Loucy (cell line): ENCODE results near the gene PCTP.

Experiments used
- CTCF ChIP-seq: fragments of 200-600 bp; sonication (generic); conservative IDR thresholded peaks from 2 replicates; pipeline ENCODE4 v1.5.1; 2014; ENCODE audit warnings: mild to moderate bottlenecking, antibody characterized with exemption, low read length
- EZH2phosphoT487 ChIP-seq: fragments of 200-600 bp; IDR thresholded peaks from 2 replicates; pipeline ENCODE4 v1.6.1; 2018; ENCODE audit warnings: antibody characterized with exemption, mild to moderate bottlenecking, moderate library complexity, borderline replicate concordance

GRCh38 chr17:55784666-55785065 lies 33.8 kb downstream of the PCTP start:
- TF ChIP-seq CTCF (no peak), EZH2phosphoT487 (no peak)
